GM19328 (cell line): Measurements from ENCODE around the gene LCAT.

Experiments
- ATAC-seq: cut with Tn5 transposase; IDR thresholded peaks from one replicate; pipeline ENCODE4 v1.9.1; 2021; ENCODE audit warnings: mild to moderate bottlenecking, moderate library complexity; ENCODE audit not compliant: unreplicated experiment

LCAT gene

DNA sequence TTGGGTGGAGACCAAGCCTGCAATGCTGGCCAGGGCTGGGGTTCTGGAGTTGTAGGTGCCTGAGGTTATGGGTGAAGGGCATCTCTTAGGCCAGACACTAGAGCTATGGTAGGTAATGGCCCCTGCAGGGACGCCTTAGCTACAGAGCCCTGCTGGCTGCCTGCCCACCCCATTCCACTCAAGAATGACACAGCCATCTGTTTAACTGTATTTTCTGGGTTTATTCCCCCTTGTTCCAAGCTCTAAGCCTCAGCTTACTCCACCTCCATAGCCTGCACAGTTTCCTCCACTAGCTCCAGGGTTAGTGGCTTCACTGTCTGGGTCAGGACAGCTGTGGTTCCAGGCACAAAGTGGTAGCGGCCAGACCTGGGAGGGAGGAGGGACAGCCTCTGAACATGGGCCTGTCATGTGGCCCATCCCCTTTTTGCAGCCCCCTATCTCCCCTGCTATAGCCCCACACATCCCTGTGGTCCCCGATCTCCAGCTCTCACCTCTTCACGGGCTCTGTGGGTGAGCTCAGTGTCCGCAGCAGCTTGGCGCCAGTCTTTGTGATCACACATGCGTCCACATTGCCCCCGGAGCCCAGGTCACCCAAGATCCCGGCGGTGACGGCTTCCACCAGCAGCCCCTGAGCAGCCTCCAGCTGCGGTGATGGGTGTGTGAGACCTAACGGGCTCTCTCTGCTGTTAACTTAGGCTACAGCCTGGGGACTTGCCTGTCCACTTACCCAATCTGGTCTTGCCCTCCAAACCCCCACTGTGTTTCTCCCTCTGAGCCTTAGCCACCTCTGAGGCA, 9.4 kb downstream of the LCAT start:
- ATAC-seq = no peak

DNA sequence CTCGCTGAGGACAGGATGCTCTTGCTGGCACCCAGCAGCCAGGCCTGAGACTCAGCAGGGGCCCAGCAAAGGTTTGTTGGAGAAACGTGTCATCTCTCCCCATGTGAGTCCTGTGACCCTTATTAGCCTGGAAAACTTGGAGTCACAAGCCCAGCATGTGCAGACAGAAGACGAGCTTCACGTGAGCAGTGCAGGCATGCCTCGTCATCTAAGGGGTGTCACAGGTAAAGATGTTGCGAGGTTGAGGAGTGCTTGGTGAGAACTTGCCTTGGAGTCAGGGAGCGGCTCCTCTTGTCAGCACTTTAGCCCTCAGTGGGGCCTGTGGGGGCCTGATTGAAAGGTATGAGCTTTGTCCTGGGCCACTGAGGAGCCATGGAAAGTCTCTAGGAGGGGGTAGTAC, 10.1 kb downstream of the LCAT start:
- no peak for ATAC-seq

DNA sequence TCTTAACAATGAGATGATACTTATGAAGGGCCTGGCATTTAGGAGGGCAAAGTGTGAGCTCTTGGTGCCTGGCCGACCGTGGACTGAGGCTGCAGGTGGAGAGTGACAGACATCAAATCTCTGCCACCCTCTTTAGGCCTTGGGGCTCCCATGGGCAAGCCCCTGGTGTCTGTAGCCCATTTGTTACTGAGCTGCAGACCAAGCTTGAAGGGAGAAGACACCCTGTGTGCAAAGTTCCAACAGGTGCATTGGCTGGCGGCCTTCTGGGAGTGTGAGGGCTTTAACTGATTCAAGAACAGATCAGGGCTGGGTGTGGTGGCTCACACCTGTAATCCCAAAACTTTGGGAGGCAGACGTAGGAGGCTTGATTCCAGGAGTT, 11.5 kb downstream of the LCAT start:
- no peak for ATAC-seq

DNA sequence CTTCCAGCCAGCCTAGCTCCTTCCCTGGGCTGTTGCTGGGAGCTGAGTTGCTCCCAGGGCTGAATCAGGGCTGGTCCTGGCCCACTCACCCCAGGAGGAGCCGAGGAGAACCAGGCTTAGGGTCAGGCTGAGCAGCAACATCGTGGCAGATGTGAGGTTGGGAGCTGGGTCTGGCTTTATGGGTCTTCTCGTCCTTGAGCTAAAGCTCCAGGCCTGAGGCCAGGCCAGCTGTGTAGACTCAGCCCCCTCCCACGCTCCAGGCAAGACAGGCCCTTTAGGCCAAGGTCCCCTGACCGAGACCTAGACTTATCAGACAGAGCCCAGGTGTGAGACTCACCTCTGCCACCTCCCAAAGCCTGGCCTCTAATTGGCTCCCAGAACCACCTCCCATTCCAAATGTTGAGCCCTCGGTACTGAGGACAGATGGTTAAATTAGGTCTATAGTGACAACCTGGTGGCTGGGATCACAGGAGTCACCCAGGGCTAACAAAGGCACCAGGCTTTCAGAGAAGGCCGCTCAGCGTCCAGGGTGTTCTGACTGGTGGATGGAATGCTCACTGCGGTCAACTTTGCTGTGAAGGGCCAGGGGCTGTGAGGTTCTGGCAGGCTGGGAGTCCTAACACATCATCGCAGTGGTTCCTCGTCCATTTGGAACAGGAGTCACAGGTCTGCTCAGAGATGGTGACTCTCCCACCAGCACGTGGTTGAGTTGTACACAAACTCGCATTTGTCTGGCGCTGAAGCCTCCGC, 12.0 kb downstream of the LCAT start, which contains the start of gene CTRL:
TSS of gene CTRL (minus strand) at position 151 of the 750 bp plus-strand sequence. CDS start at position 141, 10 bp downstream.
- no peak for ATAC-seq

DNA sequence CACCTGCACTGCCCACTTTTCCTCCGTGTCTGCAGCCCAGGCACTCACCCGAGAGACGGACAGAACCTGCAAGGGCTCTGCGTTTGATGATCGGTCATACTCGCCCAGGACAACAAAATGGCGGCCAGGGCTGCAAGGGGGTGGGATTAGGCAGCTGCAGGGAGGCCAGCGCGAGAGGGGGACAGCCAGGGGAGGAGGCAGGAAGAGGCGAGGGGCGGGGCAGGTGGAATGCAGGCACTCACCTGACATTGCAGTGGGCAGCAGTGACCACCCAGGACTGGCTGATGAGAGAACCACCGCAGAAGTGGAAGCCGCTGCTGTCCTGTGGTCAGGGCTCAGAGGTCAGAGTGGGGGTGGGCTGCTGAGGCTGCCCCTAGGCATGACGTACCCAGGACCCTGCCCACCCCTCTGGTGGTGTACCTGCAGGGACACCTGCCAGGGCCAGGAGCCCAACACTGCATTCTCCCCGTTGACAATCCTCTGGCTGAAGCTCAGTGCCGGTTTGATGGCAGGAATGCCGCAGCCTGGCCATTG, 13.2 kb downstream of the LCAT start:
- no peak for ATAC-seq

DNA sequence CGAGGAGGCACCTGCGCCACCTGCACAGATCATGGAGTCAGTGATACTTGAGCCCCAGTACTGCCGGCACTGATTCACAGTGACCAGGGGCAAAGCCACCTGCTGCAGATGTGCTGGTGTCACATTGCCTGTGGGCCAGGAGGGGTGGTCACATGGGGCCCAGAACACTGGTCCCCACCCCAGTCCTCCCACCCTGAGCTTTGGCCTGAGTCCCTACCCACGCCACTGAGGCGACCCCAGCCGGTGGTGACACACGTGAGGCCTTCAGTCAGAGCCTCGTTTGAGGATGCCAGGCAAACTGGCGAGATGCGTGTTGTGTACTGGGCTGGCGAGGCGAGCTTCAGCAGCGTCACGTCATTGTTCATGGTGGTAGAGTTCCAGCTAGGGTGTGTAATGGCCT, 13.7 kb downstream of the LCAT start:
- ATAC-seq = no peak

DNA sequence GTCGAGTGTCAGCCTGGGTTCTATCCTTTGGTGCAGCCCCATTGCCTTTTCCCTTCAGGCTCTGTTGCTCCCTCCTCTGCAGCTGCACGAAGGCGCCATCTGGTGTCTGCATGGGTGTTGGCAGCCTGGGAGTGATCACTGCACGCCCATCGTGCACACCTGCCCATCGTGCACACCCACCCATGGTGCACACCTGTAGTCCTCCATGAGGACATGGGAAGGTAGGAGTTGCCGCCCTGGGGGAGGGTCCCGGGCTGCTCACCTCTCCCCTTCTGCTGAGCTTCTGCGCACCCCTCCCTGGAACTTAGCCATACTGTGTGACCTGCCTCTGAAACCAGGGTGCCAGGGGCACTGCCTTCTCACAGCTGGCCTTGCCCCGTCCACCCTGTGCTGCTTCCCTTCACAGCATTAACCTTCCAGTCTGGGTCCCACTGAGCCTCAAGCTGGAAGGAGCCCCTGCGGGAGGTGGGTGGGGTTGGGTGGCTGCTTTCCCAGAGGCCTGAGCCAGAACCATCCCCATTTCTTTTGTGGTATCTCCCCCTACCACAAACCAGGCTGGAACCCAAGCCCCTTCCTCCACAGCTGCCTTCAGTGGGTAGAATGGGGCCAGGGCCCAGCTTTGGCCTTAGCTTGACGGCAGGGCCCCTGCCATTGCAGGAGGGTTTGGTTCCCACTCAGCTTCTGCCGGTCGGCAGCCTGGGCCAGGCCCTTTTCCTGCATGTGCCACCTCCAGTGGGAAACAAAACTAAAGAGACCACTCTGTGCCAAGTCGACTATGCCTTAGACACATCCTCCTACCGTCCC, 15.2 kb downstream of the LCAT start:
- ATAC-seq = no peak

DNA sequence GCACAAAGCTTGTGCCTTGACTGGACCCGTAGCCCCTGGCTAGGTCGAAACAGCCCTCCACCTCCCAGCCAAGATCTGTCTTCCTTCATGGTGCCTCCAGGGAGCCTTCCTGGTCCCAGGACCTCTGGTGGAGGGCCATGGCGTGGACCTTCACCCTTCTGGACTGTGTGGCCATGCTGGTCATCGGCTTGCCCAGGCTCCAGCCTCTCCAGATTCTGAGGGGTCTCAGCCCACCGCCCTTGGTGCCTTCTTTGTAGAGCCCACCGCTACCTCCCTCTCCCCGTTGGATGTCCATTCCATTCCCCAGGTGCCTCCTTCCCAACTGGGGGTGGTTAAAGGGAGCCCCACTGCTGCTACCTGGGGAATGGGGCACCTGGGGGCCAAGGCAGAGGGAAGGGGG, 15.8 kb downstream of the LCAT start:
- ATAC-seq = no peak

DNA sequence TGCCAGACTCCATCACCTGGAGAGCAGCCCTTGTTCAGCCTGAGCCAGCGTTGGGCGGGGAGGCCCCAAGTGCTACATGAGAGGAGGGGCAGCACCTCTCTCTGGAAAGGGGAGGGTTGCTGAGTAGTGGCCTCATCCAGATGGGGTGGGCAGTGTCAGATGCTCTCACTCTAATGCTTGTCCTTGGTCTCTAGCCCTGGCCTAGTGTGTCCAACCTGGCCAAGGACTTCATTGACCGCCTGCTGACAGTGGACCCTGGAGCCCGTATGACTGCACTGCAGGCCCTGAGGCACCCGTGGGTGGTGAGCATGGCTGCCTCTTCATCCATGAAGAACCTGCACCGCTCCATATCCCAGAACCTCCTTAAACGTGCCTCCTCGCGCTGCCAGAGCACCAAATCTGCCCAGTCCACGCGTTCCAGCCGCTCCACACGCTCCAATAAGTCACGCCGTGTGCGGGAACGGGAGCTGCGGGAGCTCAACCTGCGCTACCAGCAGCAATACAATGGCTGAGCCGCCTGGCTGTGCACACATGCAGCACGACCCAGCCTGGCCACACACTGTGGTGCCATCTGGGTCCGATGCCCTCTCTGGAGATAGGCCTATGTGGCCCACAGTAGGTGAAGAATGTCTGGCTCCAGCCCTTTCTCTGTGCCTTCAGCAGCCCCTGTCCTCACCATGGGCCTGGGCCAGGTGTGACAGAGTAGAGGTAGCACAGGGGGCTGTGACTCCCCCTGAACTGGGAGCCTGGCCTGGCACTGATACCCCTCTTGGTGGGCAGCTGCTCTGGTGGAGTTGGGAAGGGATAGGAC, 16.6 kb downstream of the LCAT start:
- no peak for ATAC-seq

DNA sequence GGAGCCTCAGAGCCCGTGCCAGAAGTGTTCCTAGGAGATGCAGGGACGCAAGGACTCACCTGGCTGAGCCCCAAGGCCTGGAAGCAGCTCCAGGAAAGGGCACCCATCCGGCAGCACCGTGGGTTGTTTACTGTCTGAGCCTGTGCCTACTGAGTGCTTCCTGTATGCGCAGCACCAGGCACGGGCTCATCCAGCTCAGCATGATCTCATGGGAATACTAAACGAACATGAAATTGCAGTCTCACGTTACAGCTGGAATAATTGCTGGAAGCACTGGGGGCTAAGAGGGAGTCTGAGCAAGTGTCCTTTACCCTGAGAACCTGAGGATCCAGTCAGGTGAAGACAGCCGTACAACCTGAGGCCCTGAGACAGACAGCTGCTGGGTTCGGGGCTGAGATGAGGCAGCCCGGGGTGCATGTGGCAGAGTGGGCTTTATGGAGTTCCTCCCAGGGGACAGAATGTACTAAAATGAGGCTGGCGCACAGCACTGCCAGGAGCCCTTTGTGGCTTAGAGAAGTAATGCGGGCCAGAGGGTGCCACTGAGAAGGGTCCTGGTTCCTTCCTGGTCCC, 17.7 kb downstream of the LCAT start:
- no peak for ATAC-seq

DNA sequence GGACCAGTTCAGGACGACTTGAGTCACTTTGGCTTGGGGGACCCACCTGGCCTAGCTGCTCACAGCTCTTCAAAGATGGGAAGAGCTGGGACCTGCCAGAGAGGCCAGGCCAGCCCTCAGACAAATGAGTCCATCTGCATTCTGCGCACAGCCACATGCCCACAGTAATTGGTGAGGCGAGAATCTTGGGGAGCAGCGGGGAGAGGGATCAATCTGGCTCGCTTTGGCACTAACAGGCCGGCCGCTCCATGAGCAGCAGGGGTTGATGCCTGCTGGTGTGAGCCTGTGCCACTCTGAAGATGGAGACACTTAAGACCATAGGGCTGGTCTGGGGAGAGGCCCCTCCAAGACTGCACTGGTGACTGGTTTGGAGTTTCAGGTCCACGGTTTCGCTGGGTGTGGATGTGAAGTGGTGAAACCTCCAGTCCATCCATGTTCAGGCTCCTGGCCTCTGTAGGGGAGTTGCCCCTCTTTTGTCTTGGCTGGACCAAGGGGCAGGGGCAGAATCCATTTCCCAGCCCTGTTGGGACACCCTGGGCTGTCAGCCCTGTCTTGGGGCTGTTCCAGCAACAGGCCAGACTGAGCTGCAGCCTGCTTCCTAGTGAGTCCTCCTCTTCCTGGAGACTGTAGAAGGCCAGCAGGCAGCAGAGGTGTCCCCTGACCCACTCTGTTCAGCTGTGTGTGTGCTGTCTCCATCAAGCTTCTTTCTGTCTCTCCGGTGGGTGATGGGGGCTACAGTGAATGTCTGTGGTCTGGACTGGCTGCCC, 19.6 kb downstream of the LCAT start:
- no peak for ATAC-seq

DNA sequence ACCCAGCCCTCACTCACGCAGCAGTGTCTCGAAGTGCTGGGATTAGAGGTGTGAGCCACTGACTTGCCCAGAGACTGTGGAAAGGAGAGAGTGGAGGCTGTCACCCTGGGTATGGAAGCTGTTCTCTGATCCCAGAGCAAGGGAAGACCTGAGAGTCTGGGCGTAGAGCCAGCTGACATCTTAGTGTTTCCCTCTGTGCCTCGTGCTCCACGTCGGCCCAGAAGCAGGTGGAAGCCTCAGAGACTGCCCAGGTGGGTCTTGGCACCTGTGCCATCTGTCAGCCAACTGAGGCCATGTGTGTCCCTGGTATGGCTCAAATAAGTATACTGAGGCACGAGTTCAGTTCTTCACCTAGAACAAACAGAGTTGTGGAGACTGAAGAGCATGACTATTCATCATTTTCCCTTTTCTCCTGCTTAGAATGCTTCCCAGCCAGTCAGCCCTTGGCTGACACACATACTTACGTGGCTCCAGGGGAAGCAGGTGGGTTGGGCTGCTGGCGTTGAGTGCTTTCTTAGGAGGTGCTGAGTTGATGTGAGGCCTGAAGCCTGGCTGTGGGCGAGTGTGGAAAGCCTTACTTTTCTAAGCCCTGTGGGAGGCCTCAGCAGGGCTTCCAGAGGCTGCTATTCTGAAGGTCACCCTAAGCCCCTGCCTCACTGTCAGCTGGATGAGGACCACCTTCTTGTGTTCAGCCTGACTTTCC, 20.4 kb downstream of the LCAT start:
- ATAC-seq = no peak

DNA sequence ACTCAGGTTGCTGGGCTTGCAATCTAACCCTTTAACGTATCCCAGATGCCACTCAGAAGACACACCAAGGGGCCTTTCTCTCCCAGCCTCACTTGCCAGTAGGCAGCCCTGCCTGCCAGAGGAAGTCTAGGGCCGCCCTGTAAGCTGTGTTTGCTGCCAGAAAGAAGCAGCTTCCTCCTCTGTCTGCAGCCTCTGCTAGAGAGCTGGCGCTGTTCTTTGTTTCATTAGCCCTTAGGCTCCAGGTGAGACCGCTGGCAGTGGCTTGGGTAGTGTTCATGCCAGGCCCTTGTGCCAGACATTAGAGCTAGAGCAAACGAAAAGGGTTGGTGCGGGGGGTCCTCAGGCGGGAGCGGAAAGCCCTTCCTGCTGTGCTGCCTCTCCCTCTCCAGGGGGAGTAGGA, 21.2 kb downstream of the LCAT start:
- no peak for ATAC-seq

DNA sequence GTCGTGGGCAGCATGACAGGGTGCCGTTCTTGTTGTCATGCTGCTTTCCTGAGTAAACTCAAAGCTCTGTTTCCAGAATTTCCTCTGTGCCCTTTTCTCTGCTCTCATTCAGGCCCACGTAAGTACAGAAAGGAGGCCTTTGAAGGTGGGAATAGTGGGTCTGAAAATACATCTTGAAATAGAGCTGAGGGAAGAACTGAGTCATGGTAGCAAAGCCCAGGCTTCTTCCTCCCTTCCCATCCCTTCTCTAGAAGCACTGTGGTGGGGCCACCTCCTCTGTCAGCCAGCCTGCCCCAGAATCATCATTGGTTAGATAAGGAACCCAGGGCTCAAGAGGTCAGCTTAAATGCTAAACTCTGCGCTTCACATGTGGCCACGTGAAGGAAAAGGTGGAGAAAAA, 21.7 kb downstream of the LCAT start:
- no peak for ATAC-seq

DNA sequence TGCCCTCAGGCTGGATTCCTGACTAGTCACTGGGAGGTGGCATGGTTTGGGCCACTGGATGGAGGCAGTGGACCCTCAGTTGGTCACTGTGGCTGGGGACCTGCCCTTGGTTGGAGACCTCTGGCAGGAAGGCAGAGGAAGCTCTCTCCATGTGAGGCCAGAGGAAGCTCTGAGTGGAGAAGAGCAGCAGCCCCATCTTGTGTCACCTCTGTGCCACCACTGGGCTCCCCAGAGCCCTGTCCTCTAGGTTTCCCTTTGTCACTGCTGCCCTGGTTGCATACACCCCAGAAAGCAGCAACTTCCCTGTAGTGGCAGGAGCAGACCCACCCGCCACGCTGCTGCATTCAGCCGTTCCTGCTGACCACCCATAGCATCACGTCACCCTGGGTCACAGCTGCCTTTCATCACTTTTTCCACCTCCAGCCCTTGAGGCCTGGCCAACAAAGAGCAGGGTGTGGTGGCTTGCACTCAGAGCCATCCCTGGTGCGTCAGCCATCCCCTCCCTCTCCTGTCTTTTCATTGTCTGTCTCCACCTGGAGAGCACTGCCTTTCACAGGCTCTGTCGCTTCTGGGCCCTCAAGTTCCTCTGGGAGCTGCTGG, 24.2 kb downstream of the LCAT start:
- ATAC-seq = no peak

DNA sequence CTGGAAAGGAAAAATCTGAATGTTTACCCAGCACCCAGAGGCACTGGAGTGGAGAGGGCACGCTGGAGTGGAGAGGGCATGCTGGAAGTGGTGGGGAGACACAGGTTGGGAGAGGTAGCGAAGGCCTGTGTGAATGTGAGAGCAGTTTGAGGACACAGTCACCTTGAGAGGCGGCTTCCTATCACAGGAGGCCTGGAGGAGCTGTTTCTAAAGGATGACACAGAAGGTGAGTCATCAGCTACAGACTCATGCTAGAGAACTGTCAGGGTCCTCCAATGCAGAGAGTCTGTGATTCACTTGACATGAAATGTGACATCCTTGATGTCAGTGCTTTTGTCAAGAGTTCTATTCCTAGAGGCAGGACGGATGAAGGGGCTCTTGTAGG, 26.1 kb downstream of the LCAT start:
- ATAC-seq = no peak

DNA sequence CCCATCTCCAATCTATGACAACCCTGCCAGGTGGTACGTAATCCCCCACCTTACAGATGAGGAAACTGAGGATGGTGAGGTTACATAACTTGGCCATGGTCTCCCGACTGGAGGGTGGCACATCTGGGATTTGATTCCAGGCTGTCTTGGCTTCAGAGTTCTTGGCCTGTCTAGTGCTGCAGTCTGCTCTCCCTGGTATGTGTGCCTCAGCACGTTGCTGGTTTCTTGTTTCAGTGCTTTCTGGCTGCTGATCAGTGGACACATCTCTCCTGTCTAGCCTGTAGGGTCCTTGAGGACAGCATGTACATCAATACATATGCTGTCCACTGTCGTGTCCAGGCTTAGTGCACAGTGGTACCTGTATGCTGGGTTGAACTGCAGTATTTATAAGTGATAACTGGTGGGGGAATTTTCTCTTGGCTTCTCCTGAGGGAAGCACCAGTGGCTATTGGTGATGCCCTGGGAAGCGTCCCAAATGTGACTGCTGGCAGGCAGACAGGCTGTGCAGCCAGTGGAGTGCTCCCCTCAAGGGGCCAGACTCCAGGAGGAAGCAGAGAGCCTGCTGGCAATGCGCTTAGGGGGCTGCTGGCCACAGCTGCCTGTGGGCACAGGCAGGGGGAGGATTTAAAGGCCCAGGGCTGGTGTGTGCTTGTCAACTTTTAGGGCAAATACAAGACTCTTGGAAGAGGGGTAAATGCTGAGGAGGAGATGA, 26.6 kb downstream of the LCAT start:
- ATAC-seq = no peak
